Measurements from ENCODE around the gene IFT88.

The IFT88 gene

GRCh38 chr13:20711301-20712044 lies 144.5 kb downstream of the IFT88 start:
- TF ChIP-seq CTCF (IDR thresholded peaks at IDR 0.05) = no peak

- TF ChIP-seq CTCF (IDR thresholded peaks at IDR 0.05) = no peak
These were observed 146.0 kb downstream of the IFT88 start for GRCh38 chr13:20713014-20713376.

GRCh38 chr13:20713751-20714150 lies 146.8 kb downstream of the IFT88 start:
- no peak for TF ChIP-seq CTCF (IDR thresholded peaks at IDR 0.05)

GRCh38 chr13:20714161-20714560 lies 147.2 kb downstream of the IFT88 start:
- no peak for TF ChIP-seq CTCF (IDR thresholded peaks at IDR 0.05)

- TF ChIP-seq CTCF (IDR thresholded peaks at IDR 0.05) = no peak
These were observed 147.8 kb downstream of the IFT88 start for GRCh38 chr13:20714563-20715329.

GRCh38 chr13:20715330-20715712 lies 148.4 kb downstream of the IFT88 start:
- TF ChIP-seq CTCF (IDR thresholded peaks at IDR 0.05) = no peak

- TF ChIP-seq CTCF (IDR thresholded peaks at IDR 0.05) = no peak
These were observed 150.0 kb downstream of the IFT88 start for GRCh38 chr13:20716951-20717350.
